ENCODE results near the gene PBX3.

GRCh38 chr9:125964702-125965225 is 217.6 kb downstream of the PBX3 start:
- TF ChIP-seq CTCF (IDR thresholded peaks at IDR 0.05) (no peak), POLR2A (IDR thresholded peaks at IDR 0.05) (no peak), POLR2AphosphoS5 (IDR thresholded peaks at IDR 0.05; ENCODE audit: insufficient read depth in 1 of 2, low read depth in 1 of 2) (no peak)
